ENCODE data around the gene ASB7.

The ASB7 gene, protein sequence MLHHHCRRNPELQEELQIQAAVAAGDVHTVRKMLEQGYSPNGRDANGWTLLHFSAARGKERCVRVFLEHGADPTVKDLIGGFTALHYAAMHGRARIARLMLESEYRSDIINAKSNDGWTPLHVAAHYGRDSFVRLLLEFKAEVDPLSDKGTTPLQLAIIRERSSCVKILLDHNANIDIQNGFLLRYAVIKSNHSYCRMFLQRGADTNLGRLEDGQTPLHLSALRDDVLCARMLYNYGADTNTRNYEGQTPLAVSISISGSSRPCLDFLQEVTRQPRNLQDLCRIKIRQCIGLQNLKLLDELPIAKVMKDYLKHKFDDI

DNA sequence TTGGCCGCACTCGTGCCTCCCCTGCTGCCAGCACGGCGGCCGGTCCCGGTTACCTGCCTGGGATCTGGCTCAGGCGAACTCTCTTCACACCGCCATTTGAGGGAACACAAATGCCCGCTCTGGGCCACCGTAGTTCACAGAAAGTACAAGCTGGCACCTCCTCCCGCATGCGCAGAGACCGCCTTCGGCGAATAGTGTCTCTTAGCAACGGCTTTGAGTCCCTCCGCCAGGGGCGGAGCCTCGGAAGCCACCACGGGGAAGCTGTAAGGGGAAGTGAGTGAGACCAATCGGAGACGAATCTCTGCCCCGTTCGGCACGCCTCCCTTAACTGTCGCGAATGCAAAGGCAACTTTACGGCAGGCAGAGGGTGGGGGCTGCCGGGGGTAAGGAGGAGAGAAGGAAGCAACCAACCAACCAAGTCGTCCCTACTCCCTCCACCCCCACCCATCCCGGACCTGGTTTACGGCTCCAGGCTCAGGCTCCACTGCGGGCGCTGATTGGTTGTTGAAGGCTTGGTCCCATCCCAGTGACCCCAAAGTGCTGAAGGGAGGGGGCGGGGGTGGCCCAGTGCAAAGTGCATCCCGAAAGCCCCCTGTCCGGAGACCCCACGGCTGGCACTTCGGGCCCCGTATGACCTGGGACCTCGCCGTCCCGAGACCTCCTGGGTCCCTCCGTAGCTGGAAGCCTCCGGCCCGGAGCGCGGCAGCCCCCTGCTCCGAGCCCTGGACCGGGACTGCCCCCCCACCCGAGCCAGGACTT, at the start of gene ASB7, which contains the start of gene LINS1:
Gene ASB7, plus strand, starts transcription at position 526 of the 759 bp plus-strand sequence. CDS start 9,628 bp downstream, outside the sequence.
Gene LINS1, minus strand, starts transcription at position 121 of the 759 bp plus-strand sequence. CDS start 21,342 bp downstream, outside the sequence.
- TF ChIP-seq, protein P1, sequence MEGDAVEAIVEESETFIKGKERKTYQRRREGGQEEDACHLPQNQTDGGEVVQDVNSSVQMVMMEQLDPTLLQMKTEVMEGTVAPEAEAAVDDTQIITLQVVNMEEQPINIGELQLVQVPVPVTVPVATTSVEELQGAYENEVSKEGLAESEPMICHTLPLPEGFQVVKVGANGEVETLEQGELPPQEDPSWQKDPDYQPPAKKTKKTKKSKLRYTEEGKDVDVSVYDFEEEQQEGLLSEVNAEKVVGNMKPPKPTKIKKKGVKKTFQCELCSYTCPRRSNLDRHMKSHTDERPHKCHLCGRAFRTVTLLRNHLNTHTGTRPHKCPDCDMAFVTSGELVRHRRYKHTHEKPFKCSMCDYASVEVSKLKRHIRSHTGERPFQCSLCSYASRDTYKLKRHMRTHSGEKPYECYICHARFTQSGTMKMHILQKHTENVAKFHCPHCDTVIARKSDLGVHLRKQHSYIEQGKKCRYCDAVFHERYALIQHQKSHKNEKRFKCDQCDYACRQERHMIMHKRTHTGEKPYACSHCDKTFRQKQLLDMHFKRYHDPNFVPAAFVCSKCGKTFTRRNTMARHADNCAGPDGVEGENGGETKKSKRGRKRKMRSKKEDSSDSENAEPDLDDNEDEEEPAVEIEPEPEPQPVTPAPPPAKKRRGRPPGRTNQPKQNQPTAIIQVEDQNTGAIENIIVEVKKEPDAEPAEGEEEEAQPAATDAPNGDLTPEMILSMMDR (IDR thresholded peaks at IDR 0.05; ENCODE audit: low read depth, low read length), result no peak
- DNase-seq (ENCODE audit: low read depth in 2 of 2), result peak; percentile 100
- H3K4me3 ChIP-seq (replicated peaks in 1 of 2; ENCODE audit: low read depth in 2 of 2, low read length in 2 of 2), result peak within 1 kb of the TSS; percentile 90 to 96

DNA sequence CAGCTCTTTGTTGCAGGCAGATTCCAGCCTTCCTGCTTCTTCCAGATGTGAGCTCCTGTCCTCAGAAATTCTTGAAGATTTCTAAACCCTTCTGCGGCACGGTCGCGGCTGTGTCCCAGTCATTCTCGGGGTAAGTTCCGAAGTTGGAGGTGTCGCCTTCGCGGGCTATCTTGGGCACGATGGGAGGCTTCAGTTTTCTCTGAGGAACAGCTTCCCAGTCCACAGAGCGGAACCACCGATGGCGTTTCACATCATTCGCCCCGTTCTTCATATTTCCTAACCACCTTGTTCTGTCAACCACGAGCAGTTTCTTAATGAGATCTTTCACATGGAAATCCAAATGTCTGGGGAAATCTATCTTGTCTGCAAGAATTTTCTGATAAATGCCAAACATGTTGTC, 48.9 kb upstream of the ASB7 start:
- no peak for DNase-seq (ENCODE audit: low read depth in 2 of 2)
- H3K4me3 ChIP-seq (replicated peaks in 1 of 2; ENCODE audit: low read depth in 2 of 2, low read length in 2 of 2), result no peak overlapping the region
- TF ChIP-seq, protein P1 (IDR thresholded peaks at IDR 0.05; ENCODE audit: low read depth, low read length), result no peak

DNA sequence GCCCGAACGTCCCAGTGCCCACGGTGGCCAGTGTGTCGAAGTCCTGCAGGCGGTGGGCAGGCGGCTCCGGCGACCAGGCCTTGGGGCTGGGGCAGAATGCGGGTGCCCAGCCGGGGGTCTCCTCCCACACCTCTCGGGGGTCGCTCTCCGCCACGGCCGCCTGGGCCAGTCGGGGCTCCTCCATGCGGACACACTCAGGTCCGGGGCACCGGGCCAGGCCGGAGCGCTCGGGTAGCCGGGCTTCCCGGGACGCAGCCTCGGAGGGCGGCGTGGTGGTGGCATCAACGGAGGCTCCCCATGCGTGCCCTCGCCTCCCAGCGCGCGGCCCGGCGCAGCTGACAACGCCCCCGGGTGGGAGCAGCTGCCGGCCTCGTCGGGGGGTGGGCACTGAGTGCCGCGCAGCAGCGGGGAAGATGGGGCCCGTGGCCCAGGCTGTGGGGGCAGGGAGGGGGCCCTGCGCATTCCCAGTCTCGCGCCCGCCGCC, 43.6 kb upstream of the ASB7 start:
- TF ChIP-seq, protein P1 (IDR thresholded peaks at IDR 0.05; ENCODE audit: low read depth, low read length), result no peak
- DNase-seq (ENCODE audit: low read depth in 2 of 2), result no peak
- no peak overlapping the region for H3K4me3 ChIP-seq (replicated peaks in 1 of 2; ENCODE audit: low read depth in 2 of 2, low read length in 2 of 2)

DNA sequence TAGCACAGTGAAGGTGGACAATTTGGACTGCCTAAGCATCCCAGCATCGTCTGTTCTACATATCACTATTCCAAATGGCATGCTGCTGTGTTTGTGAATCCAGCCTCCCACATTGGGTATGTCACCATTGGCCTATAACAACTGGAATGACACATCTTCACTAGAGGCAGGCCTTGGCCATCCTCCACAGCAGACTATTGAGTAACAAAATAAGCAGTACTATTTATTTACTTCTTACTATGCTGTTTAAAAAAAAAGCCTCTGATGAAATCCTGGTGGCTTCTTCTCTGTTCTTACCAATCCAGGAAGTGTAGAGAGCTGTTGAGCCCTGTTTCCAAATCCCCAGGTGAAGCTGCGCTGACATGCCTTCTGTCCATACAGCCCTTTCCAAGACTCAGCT, 43.1 kb upstream of the ASB7 start:
- H3K4me3 ChIP-seq (replicated peaks in 1 of 2; ENCODE audit: low read depth in 2 of 2, low read length in 2 of 2), result no peak overlapping the region
- DNase-seq (ENCODE audit: low read depth in 2 of 2), result peak; percentile 70 to 83
- TF ChIP-seq, protein P1 (IDR thresholded peaks at IDR 0.05; ENCODE audit: low read depth, low read length), result no peak

DNA sequence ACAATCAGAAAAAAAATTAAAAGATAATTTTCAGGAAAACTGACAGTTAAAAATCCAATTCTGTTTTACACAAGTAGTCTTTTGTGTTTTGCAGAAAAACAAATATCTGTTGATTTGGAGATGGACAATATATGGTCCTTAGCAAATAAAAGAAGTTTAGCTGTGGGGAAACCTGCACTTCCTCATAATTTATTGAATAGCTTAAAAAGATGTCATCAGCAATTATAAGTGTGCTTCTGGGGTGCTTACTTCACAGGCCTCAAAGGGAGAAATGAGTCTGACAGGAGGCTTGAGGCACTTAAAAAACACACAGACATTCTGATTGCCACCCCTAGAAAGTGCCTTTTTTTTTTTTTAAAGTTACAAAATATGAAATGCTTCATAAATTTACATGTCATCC, 42.1 kb upstream of the ASB7 start:
- no peak overlapping the region for H3K4me3 ChIP-seq (replicated peaks in 1 of 2; ENCODE audit: low read depth in 2 of 2, low read length in 2 of 2)
- DNase-seq (ENCODE audit: low read depth in 2 of 2), result no peak
- TF ChIP-seq, protein P1 (IDR thresholded peaks at IDR 0.05; ENCODE audit: low read depth, low read length), result no peak

DNA sequence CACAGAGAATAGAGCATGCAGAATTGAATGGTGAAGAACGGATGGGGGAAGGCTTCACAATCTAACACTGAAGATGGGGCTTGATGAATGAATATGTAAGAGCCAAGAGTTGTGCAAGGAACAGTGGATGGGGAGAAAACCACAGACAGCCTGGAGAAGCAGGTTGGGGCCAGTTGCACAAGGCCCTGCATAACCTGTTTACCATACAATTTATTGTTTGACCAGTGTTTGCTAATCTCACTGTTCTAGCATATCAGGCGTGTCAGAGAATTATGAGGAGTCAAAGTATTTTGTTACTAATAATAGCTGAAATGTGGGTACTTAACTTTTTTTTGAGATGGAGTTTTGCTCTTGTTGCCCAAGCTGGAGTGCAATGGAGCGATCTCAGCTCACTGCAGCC, 36.8 kb upstream of the ASB7 start:
- H3K4me3 ChIP-seq (replicated peaks in 1 of 2; ENCODE audit: low read depth in 2 of 2, low read length in 2 of 2), result no peak overlapping the region
- no peak for DNase-seq (ENCODE audit: low read depth in 2 of 2)
- TF ChIP-seq, protein P1 (IDR thresholded peaks at IDR 0.05; ENCODE audit: low read depth, low read length), result no peak

Measured in cardiac fibroblast (primary cell).